ENCODE results near the gene ARPIN.

The ARPIN gene

DNA sequence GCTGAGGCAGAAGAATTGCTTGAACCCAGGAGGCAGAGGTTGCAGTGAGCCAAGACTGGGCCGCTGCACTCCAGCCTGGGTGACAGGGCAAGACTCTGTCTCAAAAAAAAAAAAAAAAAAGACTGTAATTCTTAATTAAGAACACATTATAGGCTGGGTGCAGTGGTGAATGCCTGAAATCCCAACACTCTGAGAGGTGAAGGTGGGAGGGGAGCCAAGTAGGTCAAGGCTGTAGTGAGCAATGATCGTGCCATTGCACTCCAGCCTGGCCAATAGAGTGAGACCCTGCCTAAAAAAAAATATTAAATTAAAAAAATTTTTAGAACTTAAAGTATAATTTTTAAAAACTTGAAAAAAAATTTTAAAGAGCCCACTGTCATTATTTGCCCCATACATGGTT lies 13.4 kb upstream of the ARPIN start:
- TF ChIP-seq, protein P1, sequence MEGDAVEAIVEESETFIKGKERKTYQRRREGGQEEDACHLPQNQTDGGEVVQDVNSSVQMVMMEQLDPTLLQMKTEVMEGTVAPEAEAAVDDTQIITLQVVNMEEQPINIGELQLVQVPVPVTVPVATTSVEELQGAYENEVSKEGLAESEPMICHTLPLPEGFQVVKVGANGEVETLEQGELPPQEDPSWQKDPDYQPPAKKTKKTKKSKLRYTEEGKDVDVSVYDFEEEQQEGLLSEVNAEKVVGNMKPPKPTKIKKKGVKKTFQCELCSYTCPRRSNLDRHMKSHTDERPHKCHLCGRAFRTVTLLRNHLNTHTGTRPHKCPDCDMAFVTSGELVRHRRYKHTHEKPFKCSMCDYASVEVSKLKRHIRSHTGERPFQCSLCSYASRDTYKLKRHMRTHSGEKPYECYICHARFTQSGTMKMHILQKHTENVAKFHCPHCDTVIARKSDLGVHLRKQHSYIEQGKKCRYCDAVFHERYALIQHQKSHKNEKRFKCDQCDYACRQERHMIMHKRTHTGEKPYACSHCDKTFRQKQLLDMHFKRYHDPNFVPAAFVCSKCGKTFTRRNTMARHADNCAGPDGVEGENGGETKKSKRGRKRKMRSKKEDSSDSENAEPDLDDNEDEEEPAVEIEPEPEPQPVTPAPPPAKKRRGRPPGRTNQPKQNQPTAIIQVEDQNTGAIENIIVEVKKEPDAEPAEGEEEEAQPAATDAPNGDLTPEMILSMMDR (IDR thresholded peaks at IDR 0.05; ENCODE audit: extremely low read depth, missing control alignments): no peak
- no peak for DNase-seq (ENCODE audit: low spot score)

DNA sequence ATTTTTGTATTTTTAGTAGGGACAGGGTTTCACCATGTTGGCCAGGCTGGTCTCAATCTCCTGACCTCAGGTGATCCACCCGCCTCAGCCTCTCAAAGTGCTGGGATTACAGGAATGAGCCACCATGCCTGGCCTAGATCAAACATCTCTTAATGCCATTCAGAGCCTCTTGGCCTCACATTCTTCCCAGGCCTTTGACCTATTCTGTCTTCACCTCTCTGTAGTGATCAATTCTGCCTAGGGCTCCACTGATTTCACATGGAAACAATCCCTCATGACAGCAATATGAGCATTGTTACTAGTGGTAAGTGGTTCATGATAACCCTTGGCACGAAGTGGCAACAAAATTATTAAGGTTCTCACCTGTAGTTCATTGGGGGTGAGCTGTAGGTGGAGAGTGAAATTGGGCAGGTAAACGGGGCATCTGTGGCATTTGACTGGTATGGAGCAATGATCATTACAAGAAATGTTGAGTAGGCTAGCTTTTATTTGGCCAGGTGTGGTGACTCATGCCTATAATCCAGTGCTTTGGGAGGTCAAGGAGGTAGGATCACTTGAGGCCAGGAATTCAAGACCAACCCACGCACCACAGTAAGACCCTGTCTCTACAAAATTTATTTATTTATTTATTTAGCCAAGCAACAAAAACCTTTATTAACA lies 4.8 kb upstream of the ARPIN start:
- TF ChIP-seq, protein P1 (IDR thresholded peaks at IDR 0.05; ENCODE audit: extremely low read depth, missing control alignments): no peak
- no peak for DNase-seq (ENCODE audit: low spot score)

DNA sequence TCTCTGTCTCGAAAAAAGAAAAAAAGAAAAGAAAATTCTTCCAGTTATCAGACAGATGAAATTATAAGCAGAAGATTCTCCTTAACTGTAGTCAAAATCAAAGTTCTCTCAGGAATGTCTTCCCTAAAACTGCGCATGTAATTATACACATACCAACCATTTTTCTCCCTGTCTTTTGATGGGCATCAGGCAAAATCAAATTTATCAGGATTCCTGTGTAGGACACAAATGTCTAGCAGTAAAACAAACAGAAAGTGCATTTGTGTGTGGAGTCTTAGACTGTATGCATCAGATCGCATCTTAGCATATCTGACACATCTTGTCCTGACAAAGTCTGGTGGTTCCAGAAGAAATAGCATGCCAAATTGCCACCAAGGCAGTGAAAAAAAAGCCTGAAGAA lies 3.9 kb upstream of the ARPIN start:
- no peak for DNase-seq (ENCODE audit: low spot score)
- TF ChIP-seq, protein P1 (IDR thresholded peaks at IDR 0.05; ENCODE audit: extremely low read depth, missing control alignments): no peak

DNA sequence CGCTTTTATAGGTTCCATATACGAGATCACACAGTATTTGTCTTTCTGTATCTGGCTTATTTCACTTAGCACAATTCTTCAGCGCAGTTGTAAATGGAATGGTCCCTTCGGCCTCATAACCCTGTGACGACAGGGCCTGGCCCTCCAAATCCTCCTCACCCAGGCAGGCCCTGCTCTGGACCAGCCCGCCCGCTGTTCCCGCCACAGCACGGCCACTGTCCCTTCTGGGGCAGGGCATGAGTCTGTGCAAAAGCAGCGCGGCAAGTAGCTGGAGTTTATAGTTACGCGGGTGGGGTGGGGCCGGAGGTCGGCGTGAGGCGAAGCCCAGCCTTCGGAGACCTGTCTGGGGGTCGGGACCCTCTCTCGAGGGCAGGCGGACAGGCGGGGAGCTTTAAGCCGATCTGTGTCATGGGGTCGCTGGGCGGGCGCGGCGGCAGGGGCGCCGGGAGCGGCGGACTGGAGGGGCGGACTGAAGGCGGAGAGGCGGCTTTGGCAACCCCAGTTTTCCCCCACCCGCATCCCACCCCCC lies 543 bp downstream of the ARPIN start:
- TF ChIP-seq, protein P1 (IDR thresholded peaks at IDR 0.05; ENCODE audit: extremely low read depth, missing control alignments): no peak
- DNase-seq (ENCODE audit: low spot score): no peak

DNA sequence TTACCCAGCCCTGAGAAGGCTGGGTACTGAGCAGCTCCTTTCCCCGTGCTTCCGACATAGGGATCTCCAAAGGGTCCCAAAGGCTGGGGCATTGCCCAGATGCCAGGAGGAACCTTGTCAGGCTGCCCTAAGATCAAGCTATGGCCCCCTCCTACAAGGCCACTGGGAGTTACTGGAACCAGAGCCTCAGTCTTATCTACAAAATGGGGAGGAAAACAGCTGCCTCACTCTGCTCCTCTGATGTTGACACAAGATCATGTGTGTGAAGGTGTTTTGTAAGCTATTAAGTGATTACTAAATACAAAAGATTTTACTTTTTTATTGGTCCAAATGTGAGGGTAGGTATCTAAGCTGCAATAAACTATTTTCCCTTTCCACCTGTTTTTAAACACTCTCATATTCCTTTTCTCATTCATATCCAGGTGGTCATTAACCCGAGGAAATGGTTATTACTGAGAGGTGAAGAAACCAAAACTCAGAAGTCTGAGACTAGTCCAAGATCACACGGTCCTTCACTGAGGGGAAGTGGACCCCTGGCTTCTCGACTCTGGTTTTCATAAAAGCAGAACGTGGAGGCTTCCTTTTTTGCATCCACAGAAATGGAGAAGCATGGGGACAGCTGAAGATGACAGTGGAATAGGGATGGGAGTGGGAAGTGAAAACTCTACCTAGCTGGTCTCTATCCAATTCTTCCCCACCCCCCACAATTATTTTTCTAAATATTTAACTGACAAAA lies 1.7 kb downstream of the ARPIN start:
- no peak for DNase-seq (ENCODE audit: low spot score)
- TF ChIP-seq, protein P1 (IDR thresholded peaks at IDR 0.05; ENCODE audit: extremely low read depth, missing control alignments): no peak

DNA sequence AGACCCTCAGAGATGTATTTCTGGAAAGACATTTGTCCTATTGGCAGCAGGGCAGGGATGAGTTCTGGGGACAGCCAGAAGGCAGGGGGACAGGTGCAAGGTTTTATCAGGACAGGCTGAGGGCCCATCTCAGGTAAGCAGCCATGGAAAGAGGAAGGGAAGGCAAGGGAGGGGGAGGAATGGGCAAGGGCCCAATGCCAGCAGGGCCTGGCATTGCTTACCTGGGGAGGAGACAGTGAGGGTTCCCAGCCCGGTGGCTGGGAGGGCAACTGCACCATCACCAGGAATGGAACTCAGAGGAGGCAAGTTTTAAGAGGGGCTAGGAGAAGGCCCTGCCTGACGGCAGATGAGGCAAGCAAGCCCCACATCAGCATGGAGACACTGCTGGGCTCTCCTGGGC lies 3.1 kb downstream of the ARPIN start:
- TF ChIP-seq, protein P1 (IDR thresholded peaks at IDR 0.05; ENCODE audit: extremely low read depth, missing control alignments): no peak
- DNase-seq (ENCODE audit: low spot score): no peak

DNA sequence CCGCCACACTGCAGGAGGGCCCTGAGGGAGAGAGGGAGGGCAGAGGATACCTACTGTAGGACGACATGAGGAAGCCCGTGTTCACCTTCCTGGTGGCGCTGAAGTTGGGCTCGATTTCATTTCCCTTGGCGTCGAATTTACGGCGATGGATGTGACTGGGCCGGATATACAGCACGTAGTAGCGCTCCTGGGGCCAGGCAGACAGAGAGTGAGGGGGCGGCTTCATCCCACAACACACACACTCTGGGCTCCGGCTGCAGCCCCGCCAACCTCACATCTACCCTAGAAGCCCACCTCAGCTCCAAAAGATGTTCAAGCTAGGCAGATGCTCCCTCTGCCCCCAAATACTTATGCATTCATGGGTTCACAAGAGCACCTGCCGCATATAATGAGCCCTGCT lies 4.5 kb downstream of the ARPIN start:
- TF ChIP-seq, protein P1 (IDR thresholded peaks at IDR 0.05; ENCODE audit: extremely low read depth, missing control alignments): no peak
- no peak for DNase-seq (ENCODE audit: low spot score)

Data from GM20000 (cell line).